Non-pigmented ciliary epithelial cell (primary cell): ENCODE data around the gene ADAMTS2.
"Not testable (repeated sequence)": the region's sequence is repeated elsewhere in the genome, so short reads cannot be mapped to it uniquely, and the experiment has no call there.

Experiments
- DNase-seq: peaks from one replicate; pipeline ENCODE4 v3.0.0-alpha.2; 2010; ENCODE audit warnings: low read depth

The ADAMTS2 gene

DNA sequence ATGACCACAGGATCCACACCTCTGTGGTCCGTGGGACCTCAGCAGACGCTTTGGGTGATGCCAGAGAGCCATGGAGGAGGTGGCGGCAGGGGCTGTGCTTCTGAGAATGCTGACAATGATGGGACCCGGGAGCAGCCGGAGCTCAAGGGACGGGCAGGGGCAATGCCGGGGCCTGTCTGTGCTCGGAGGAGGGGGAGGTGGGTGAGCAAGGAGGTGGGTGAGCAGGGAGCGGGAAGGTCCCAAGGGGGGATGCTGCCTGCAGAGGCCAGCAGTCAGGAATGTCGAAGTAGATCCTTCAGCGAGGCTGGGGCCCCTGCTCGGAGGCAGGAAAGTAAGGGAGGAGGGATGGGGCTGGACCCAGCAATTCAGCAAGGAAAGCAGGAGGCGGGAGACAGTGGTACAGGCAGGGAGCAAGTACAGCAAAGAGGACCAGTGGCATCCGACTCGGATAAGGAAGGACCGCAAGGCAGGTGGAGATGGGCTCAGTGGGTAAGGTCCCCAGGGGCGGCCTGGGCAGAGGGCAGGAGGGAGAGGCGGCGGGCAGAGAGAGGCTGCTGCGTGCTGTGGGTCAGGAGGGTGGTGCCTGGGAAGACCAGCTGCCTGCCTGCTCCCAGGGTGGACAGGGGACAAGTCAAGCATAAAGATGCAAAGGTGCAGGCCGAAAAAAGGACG, 49.0 kb downstream of the ADAMTS2 start:
- DNase-seq, result no peak

DNA sequence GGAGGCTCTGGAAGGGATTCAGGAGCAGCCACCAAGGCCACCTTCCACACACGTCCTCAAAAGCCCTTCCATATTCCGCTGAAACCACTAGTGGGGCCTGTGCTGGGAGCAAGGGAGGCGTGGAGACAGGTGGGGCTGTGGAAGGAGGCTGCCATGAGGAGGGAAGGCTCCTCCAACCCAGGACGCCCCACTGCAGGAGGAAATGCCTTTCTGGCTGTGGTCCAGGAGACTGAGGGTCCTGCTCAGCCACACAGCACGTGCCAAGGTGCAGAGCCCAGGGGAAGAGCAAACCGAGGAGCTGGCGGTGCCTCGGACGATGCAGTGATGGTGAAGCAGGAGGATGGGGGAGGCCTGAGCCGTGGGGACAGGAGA, 49.5 kb downstream of the ADAMTS2 start:
- no peak for DNase-seq

DNA sequence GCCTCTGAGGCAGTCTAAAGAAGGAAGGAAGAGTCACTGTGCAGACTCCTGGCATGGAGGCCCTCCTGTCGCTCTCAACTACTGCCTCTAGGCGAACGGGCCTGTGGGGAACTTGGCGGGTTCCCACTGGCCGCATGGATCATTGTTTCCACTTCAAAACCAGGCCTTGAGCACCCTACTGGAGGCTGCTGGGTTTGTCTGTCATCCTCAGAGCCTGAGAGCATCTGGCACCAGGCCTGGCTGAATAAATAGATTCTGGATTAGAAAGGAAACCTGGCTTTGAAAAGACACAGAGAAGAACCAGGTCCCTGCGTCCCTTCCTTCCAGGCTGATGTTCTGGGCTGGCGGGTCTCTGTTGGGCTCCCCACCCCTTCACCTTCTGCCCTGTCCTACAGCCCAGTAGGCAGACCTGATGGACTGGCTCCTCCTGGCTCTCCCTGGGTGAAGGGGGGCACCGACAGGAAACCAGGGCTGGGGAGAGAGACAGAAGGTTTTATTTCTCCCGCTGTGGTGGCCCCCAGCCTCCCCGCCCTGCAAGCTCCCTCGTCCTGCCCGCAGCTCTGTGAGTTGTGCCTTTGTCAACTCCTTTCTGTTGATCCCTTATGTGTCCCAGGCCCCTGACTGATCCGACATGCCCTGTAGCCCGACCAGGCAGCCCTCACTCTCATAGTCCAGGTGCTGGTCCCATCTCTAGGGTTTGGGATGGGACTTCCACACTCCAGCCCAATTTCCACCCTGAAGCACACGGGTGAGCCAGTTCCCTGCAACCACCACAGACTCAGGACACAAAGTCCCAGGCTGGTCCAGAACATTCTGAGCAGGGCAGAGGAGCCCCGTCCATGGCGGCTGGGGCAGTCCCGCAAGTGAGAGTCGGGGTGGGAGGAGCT, 50.1 kb downstream of the ADAMTS2 start:
- no peak for DNase-seq

DNA sequence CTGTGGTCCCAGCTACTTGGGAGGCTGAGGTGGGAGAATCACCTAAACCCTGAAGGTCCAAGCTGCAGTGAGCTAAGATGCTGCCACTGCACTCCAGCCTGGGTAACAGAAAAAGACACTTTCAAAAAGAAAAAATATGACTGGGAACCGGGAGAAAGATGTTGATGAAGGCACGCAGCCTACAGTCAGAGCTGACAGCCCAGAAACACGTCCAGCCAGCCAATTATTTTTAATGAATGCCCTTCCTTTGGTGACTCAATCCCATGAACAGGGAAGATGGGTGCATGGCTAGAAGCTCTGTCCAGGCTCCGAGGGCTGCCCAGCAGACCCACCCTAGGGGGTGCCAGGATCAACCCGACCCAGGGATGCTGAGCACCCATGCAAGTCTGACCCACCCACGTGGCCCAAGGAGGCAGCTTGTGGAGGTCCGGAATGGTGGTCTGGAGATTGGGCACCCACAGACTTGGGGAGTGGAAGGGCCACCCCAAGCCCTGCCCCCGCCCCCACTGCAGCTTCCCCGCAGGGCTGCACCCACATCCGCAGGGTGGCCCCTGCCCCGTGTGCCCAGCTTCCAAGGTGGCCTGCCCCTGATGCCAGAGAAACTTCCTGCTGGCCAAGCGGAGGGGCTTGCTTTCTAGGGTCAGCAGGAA, 51.0 kb downstream of the ADAMTS2 start:
- no peak for DNase-seq

DNA sequence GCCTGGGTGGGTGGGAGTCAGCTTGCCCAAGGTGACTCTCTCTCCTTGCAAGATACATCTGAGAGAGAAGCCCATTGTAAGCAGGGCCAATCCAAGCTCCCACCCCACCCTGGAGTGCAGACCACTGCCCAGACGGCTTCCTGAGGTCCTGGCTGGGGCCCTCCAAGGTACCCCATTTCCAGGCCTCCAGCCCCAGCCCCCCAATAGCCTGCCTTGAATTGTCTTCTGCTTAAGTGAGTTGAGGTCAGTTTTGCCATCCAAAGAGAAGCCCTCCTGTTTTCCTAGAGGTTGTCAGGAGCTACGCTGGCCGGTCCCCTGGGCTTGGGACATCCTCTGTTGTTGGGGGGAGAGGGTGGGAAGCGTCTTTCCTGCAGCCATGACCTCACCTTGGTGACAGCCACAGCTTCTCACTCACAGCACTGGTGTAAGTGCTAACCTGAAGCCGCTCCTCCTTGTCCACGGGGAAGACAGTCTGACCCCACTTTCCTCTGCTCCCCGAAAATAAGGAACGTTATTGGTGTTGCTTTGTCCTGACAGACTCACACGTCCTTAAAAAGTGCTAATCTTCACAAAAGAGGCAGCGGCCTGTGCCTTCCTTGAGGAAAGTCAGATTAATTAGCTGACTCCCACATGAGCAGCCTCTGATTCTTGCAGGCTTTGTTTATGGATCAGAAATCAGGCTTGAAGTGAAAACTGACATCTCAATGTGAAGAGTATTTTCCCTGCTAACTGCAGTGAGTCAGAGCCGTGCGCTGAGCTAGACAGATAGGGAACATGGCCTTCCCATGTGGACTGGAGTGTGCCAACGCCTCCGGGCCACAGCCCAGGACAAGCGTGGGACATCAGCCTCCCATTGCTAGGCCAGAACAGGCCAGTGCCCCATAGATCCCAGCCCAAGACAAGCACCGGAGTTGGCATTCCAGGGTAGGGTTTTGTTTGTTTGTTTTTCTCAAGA, 52.3 kb downstream of the ADAMTS2 start:
- DNase-seq, result no peak

DNA sequence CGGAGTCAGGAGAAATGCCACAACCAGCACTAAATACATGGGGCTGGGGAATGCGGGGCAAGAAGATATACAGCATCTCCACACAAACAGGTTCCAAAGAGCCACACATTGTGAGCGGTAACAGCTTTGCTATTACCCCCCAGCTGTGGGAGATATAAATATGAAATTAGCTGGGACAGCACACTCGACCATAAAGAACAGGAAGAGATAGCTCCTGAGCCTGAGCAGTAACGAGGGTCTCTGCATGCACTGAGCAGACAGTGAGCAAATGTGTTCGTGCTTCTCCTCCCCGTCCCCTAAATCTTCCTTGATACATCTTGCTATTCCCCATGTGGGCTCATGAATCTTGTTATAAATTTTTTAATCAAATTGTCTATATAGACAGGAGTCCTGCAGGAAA, 53.1 kb downstream of the ADAMTS2 start:
- no peak for DNase-seq

DNA sequence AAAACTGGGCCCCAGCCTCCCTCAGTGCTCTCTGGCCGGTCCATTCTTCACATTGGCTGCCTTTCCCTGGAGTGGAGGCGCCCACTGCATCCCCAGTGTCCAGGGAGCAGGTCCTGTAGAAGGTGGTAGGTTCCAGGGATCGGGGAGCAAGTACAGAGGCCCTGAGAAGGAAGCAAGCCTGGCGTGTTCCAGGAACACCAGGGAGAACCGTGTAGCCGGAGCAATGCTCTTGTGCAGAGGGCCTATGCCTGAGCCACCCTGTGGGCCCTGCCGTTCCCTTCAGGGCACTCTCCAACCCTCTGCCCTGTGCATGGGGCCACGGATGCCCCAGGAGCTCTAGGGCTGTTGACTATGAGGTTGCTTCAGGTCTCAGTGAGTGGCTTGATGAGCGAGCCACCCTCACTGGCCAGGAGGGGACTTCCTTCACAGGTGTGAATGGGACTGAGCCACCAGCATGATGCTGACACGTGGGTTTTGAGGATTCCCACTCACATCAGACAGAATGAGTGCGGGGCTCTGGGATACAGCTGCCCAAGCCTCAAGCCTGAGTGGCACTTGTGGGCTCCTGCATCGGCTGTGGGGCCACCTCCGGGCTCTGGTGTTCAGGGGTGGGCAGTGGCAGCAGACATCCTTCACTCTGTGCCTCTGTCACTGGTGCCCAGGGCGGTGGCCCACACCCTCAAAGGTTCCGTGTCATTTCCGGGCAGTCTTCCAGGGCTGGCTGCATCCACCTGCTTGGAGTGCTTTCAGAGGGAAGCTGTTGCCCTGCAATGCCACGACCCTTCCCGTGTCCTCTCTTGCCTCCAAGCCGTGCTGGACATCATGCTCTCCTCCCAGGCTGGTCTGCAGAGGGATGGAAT, 54.4 kb downstream of the ADAMTS2 start:
- DNase-seq, result no peak

DNA sequence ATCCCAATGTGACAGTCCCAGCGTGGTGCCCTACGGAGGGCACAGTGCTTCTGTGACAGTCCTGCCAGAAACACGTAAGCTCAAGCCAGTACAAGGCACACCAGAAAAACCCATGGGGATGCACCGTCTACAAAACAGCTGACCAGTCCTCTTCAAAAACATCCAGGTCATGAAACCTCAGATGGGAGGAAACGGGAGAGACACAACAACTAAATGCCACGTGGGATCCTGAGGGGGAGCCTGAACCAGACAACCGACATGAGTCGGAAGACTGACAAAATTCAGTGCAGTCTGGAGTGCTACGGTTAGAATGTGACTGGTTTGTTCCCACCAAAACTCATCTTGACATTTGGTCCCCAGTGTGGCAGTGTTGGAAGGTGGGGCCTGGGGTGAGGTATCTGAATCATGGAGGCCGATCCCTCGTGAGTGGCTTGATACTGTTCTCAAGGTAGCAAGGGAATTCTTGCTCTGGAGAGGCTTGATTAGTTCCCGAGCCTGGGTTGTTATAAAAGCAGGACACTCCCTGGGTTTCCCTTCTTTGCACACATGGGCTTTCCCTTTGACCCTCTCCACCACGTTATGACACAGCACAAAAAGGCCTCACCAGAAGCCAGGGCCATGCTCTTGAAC, 55.4 kb downstream of the ADAMTS2 start:
- DNase-seq, result no peak

DNA sequence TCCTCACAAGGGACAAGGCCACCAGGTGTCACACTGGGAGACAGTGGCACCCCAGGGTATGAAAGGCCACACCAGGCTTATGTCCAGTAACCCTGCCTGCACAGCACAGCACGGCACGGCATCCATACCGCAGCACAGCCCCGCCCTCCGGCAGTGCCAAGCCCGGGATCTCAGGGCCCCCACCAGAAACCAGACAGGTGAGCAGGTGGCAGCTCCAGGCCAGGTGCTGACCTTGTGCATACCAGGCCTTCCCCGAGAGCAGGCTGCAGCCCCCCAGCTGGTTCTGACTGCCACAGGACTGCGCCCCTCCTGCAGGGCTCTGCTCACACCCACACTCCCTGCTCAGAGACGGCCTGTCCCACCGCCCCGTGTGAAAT, 56.5 kb downstream of the ADAMTS2 start:
- no peak for DNase-seq

DNA sequence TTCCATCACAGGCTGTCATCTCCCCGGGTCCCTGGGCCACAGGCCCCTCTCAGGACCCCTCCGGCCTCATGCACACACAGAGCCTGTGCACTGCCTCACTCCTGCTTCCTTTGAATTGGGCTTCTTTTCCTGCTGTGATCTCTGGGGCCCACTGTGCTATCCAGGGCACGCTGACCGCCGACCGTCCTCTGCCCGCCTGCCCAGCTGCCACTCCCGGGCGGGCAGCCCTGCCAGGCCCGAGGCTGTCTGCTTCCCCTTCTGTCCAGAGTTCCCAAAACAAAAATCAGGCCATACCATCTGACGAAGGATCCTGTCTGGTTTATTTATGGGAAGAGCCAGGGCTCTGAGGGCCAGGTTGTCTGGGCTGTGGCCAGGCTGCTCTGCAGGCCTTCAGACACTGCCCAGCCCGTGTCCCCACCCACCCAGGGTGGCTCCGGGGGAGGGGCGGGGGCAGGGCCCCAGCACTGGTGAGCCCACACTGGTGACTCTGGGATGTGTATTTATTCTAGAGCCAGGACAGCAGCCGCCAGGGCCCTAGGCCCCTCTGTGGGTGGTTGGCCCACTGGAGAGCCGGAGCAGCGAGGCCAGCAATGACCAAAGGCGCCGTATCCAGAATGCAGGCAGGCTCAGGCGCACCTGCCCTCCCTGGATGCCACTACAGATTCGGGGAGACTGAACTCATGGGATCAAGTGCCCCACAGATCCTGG, 57.0 kb downstream of the ADAMTS2 start:
- no peak for DNase-seq

DNA sequence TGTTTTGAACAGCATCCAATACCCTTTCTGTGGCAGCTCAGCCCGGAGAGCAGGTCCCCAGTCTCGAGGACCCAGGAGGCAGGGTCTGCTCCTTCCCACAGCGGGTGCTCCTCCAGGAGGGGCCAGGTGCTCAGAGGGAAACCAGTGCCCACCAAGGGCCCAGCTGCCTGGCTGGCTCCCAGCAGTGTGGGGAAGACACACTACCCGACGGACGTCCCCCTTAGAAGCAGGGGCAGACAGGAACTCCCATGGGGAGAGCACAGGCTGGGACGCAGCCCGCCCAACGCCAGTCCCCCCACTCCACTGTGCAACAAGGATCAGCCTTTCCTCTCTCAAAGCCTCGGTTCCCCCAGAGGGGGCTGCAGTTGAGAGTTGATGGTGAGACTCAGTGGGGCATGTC, 57.6 kb downstream of the ADAMTS2 start:
- no peak for DNase-seq

DNA sequence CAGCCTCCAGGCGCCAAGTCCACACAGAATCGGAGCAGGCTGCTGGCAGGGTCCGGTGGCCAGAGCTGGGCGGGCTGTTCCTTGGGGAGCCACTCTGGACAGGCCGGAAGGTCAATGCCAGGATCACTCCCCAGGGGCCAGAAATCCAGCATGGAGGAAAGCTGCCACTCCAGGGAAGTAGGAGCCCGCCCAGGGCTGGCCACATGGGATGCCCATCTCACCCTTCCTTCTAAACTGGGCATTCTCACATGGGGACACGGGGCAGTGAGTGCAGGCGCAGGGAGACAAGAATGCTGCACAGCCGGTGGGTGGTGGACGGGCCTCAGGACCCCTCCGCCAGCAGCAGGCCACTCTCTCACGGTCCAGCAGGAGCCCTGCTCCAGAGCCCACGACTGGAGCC, 58.2 kb downstream of the ADAMTS2 start:
- DNase-seq, result no peak

DNA sequence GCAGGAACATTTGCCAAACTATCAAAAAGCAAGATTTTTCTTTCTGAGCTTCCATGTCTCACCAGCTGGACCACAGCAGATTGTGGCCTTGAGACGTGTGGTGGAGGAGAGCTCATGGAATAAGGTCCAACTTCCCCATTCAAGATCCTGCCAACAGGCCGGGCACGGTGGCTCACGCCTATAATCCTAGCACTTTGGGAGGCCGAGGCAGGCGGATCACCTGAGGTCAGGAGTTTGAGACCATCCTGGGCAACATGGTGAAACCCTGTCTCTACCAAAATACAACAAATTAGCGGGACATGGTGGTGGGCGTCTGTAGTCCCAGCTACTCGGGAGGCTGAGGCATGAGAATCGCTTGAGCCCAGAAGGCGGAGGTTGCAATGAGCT, 59.5 kb downstream of the ADAMTS2 start:
- not testable (repeated sequence) for DNase-seq

DNA sequence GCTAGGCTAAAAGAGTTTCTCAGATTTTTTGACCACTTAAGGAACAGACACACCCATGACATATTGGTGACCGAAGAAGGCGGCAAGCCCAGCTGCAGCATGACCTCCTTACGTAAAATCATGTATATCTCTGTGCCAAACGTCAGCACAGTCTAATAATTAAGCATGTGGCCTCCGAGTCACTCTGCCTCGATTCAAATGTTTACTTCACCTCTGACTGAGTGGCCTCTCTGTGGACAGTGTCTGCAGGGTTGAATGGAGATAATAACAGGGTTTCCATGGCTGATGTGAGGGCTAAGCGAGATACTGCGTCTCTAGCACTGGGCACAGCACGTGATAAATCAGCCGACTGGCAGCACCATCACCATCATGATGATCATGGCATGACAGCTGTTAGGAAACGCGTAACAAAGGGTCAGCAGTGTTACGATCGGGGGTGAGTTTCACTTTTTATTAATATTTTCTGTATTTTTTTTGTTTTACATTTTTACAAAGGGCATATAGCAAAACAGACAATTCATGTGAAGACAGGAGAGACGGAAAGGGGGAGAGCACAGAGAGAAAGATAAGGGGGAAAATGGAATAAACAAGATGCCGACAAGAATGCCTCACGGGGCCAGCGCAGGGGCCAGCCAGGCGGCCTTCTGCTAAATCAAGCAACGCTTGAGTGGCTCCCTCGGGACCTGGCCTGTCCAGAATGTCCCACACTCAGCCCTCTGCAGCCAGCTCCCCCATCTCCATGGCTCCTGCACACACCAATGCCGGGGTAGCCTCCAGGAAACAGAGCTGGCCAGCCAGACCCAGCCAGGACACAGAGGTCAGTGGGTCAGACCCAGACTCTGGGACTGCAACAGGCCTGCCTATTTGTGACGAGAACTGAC, 60.3 kb downstream of the ADAMTS2 start:
- DNase-seq, result no peak

DNA sequence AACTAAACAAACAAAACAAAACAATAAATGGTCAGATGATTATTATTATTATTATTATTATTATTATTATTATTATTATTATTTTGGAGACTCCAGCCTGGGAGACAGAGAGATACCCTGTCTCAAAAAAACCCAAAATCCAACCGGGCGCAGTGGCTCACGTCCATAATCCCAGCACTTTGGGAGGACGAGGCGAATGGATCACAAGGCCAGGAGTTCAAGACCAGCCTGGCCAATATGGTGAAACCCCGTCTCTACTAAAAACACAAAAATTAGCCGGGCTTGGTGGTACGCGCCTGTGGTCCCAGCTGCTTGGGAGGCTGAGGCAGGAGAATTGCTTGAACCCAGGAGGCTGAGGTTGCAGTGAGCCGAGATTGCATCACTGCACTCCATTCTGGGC, 61.4 kb downstream of the ADAMTS2 start:
- DNase-seq, result not testable (repeated sequence)

DNA sequence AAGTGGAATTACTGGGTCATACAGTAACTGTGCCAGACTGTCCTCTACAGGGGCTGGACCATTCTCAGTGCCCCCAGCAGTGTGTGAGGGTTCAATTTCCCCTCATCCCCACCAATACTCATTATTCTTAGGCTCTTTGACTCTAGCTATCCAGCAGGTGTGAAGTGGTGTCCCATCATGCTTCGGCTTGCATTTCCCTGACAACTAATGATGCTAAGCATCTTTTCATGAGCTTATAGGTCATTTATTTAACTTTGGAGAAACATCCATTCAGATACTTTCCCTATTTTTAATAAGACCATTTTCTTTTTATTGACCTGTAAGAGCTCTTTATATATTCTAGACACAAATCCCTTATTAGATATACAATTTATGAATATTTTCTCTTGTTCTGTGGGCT, 63.6 kb downstream of the ADAMTS2 start:
- no peak for DNase-seq

DNA sequence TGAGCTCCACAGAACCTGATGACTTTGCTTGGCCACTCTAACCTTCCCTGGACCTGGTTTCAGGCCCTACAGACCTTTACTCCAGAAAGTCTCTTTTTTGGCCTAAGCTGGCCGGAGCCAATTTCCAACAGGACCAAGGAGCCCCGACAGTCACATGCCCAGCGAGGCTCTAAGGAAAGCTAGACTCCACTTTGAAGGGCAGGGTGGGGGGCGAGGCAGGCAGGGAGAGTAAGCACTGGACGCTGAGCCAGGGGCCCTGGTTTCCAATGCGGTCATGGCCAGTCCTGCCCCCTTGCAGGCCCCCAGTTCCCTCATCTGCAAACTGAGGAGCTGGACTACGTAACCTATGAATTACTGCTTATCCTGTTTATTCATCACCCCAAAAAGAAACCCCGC, 65.2 kb downstream of the ADAMTS2 start:
- no peak for DNase-seq

DNA sequence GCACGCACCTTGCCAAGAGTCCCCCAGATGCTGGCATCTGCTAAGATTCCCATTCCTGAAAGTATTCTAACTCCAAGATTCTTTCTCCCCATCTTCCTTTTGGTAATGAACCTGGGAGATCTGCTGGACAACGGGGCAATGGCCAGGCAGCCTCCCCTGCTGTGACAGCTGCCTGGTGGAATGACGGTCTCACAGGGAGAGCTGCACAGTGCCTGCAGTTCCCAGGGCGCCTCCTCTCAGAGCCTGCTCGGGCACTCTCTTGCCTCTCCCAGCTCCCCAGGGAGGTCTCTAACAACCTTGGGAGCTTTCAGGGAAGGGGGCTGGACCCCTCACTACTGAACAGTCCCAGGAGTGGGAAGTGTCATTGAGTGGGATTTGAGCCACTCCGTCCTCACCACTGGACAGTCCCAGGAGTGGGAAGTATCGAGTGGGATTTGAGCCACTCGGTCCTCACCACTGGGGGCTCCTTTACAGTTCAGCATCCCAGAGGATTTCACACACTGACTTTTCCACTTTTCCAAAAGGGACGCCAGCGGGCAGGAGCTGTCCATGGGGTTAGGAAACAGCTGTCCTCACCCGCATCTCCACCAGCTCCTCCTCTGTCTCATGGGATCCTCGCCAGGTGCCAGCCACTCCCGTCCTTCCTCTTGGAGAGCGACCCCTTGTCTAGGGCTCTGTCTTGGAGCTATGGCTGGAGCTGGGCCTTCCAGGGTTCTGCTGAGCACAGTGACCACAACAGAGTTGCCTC, 65.7 kb downstream of the ADAMTS2 start:
- DNase-seq, result no peak
